Subcutaneous adipose tissue (tissue), 4 donors: Measurements from ENCODE around the gene RMDN3. TPM values are rescaled to one million over a fixed set of nuclear protein-coding genes. Genes with fewer than 3 reads are reported as not detected.

Experiments used
- CTCF ChIP-seq: fragments of 450-650 bp; IDR thresholded peaks from one replicate; pipeline ENCODE4 v1.5.1; 2016; ENCODE audit warnings: low read depth, mild to moderate bottlenecking, control low read depth, antibody characterized with exemption, moderate library complexity
- total RNA-seq, 4 donors: library from RNA; depleted of rRNA; stranded (reverse); fragments of >200 nt; gene quantifications; one replicate each; pipeline ENCODE4 v1.1.0, GENCODE V29; 2016

Gene RMDN3
- total RNA-seq, 4 donors from 2014 or later = 26.3 to 71.4 (median 35.6) TPM

GRCh38 chr15:40767838-40768500 is 12.9 kb upstream of the RMDN3 start:
- TF ChIP-seq CTCF = no peak

GRCh38 chr15:40766906-40767837 is 12.1 kb upstream of the RMDN3 start:
- TF ChIP-seq CTCF = no peak

GRCh38 chr15:40766194-40766815 is 11.3 kb upstream of the RMDN3 start:
- no peak for TF ChIP-seq CTCF

DNA sequence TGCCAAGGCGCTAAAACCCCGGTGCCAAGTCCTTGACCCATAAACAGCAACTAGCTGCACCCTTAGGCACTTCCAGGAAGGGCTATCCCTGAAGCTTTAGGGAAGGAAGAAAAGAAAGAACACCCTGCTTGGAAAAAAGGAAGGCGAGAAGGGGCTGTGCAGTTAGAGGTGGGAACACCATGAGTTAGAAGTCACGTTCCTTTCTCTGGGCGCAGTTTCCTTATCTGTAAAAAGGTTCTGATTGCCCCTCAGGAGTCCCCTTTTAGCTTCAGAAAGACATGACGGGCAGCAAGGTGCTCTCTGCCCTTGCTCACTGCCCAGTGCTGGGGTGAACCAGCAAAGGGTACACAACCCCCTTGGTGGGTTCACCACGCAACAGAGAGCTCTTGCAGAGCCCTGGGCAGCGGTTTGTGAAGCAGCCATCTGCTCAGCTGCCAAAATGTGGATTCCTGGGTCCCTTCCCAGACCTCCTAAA is 9.6 kb upstream of the RMDN3 start:
- no peak for TF ChIP-seq CTCF

DNA sequence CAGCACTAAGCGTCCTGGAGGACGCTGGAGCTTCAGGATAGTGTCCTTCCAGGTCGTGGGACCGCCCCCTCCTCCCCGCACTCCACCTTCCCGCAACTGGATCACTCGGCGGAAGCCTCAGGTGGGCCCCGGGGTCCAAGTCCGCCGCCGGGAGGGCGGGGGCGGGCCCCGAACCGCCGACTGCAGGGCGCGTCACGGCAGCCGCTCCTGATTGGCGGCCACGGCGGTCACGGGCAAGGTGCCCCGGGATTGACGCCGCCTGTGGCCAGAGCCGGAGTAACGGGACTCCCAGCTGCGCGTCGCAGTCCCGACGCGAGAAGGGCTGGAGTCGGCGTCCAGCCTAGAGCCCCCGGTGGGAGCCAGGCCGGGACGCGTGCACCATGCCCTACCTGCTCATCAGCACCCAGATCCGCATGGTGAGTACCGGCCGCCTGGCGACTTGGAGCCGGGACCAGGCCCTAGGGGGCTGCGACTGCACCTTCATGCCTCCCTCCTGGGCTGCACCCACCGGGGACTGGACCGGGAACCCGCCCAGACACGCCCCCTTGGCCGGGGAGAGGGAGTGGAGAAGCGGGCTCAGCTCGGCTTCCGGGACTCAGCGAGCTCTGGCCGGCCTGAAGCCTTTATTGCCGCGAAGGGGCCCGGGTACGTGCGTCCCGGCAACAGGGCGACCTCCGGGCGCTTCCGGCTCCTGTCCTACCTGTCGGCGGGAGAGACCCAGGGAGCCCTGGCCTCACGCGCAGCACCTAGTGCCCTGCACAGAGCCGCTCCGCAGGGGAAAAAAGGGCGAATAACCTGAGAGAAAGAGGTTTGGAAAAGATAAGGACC is 9.0 kb upstream of the RMDN3 start, which contains the start of gene GCHFR:
Gene GCHFR, plus strand, starts transcription at position 268 of the 828 bp plus-strand sequence. Its CDS starts 113 bp downstream, at position 381.
- no peak for TF ChIP-seq CTCF

- no peak for TF ChIP-seq CTCF
Measured at GRCh38 chr15:40762919-40763800, 8.1 kb upstream of the RMDN3 start.
